WTC11 (cell line): ENCODE results near the gene SEMA4F.

Experiments
- AFF4 ChIP-seq: sonication (generic); formaldehyde crosslinking; IDR thresholded peaks from 2 replicates; pipeline ENCODE4 v1.8.1; 2023; ENCODE audit warnings: mild to moderate bottlenecking, missing genetic modification reagents, borderline replicate concordance
- CBFB ChIP-seq: sonication (generic); formaldehyde crosslinking; IDR thresholded peaks from 2 replicates; pipeline ENCODE4 v1.8.1; 2022; ENCODE audit warnings: mild to moderate bottlenecking, low read depth, missing genetic modification reagents
- CTCF ChIP-seq: fragments of 200-600 bp; IDR thresholded peaks from 2 replicates; pipeline ENCODE4 v1.8.0; 2022; ENCODE audit warnings: antibody characterized with exemption
- ESRRA ChIP-seq: sonication (generic); formaldehyde crosslinking; IDR thresholded peaks from 2 replicates; pipeline ENCODE4 v1.8.1; 2022; ENCODE audit warnings: mild to moderate bottlenecking, missing genetic modification reagents, borderline replicate concordance
- MYBL2 ChIP-seq: sonication (generic); formaldehyde crosslinking; IDR thresholded peaks from 2 replicates; pipeline ENCODE4 v1.8.1; 2023; ENCODE audit warnings: mild to moderate bottlenecking, moderate library complexity, missing genetic modification reagents
- NR3C1 ChIP-seq: sonication (generic); formaldehyde crosslinking; conservative IDR thresholded peaks from 2 replicates; pipeline ENCODE4 v1.8.1; 2023; ENCODE audit warnings: low read depth, mild to moderate bottlenecking, missing genetic modification reagents
- ZBTB43 ChIP-seq: sonication (generic); formaldehyde crosslinking; IDR thresholded peaks from 2 replicates; pipeline ENCODE4 v1.8.1; 2023; ENCODE audit warnings: mild to moderate bottlenecking, missing genetic modification reagents
- ZNF263 ChIP-seq: sonication (generic); formaldehyde crosslinking; IDR thresholded peaks from 2 replicates; pipeline ENCODE4 v1.8.1; 2022; ENCODE audit warnings: low read depth, mild to moderate bottlenecking, moderate library complexity, missing genetic modification reagents
- ZNF512 ChIP-seq: sonication (generic); formaldehyde crosslinking; IDR thresholded peaks from 2 replicates; pipeline ENCODE4 v1.8.1; 2022; ENCODE audit warnings: missing genetic modification reagents, borderline replicate concordance

GRCh38 chr2:74706741-74707140 is 52.7 kb downstream of the SEMA4F start:
- no peak for TF ChIP-seq CTCF
- TF ChIP-seq AFF4 (CRISPR knock-in tag), result no peak
- TF ChIP-seq ZNF263 (CRISPR knock-in tag), result no peak
- no peak for TF ChIP-seq ZNF512 (CRISPR knock-in tag)
- TF ChIP-seq MYBL2 (CRISPR knock-in tag), result no peak
- no peak for TF ChIP-seq ZBTB43 (CRISPR knock-in tag)
- TF ChIP-seq ESRRA (CRISPR knock-in tag), result no peak
- no peak for TF ChIP-seq NR3C1 (CRISPR knock-in tag)
- no peak for TF ChIP-seq CBFB (CRISPR knock-in tag)
